ENCODE results near the gene CDX1. TPM values are rescaled to one million over a fixed set of nuclear protein-coding genes. Genes with fewer than 3 reads are reported as not detected.

CDX1 gene
- total RNA-seq, 1 experiment from 2014 or later: not detected

DNA sequence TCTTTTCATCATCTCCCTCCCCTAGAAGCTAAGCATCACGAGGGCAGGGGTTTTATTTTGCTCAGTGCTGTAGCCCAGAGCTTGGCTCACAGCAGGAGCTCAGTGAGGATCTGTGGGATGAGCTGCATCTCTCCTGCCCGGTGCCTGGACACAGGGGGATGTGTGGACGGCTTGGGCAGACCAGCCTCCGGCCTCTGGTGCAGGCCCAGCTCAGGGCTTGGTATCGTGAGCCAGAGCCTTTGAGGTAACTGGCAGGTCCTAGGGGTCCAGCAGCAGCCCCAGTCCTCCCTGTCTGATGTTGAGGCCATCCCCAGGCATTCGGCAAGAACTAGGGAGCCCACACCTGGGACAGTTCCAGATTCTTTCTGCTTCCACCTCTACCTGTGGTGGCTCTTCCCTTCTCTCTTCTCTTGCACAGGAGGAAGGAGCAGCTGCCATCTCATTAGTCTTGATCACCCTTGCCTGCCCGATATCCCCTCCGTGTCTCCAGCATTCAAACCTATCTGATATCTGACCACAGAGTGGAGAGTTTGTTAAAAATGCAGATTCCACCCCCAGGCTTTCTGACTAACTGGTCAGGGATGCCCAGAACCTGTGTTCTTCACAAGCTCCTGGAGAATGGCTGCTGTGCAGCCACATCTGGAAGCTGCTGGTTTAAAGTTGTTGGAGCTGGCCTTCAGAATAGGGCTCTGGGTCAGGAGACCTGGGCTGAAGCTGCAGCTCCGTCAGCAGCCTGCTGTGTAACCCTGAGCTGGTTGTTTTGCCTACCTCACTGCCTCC is 15.4 kb downstream of the CDX1 start:
- Mint-ChIP-seq H3K4me1 (ENCODE audit: insufficient read depth, unreplicated experiment) (peaks cover 13% of the 10 kb centered on the region), H3K27ac (ENCODE audit: low read depth, unreplicated experiment) (no peak overlapping the region), H3K27me3 (ENCODE audit: insufficient read depth, unreplicated experiment) (peaks cover 6% of the 10 kb centered on the region)

GRCh38 chr5:150182774-150183173 is 16.2 kb downstream of the CDX1 start:
- ChIA-PET CTCF (no interaction called here), POLR2A (interaction anchor here (0.7 to 0.9 kb wide), 2 partner anchors 17 to 98 kb away, joined by 3 to 4 read pairs; no protein-coding TSS in a partner anchor)
- BruUV-seq (replicated peaks): no TSS peak
- Mint-ChIP-seq H3K27me3 (ENCODE audit: insufficient read depth, unreplicated experiment) (peaks cover 15% of the 10 kb centered on the region), H3K36me3 (ENCODE audit: insufficient read depth, unreplicated experiment) (no peaks in the 10 kb centered on the region), H3K27ac (ENCODE audit: low read depth, unreplicated experiment) (no peak overlapping the region), H3K4me1 (ENCODE audit: insufficient read depth, unreplicated experiment) (peaks cover 13% of the 10 kb centered on the region), H3K4me3 (ENCODE audit: unreplicated experiment) (no peak overlapping the region), H3K9me3 (ENCODE audit: unreplicated experiment) (no peaks in the 10 kb centered on the region)
- TF ChIP-seq CTCF (IDR thresholded peaks at IDR 0.05; ENCODE audit: unreplicated experiment): no peak
- intact Hi-C loops (cut with micrococcal nuclease): no loop called here
- no peak for DNase-seq (ENCODE audit: unreplicated experiment)

More for the DNA sequence above, 15.4 kb downstream of the CDX1 start:
- H3K4me3 Mint-ChIP-seq (ENCODE audit: unreplicated experiment): no peak overlapping the region
- H3K36me3 Mint-ChIP-seq (ENCODE audit: insufficient read depth, unreplicated experiment): no peaks in the 10 kb centered on the region
- BruUV-seq (replicated peaks): no TSS peak
- POLR2A ChIA-PET: interaction anchor here (0.6 to 0.9 kb wide), 4 partner anchors 16 to 1402 kb away, joined by 3 to 4 read pairs (median 3); no protein-coding TSS in a partner anchor
- CTCF ChIA-PET: interaction anchor here (0.6 to 0.7 kb wide), 2 partner anchors 19 to 29 kb away, joined by 3 read pairs; no protein-coding TSS in a partner anchor
- no peak for DNase-seq (ENCODE audit: unreplicated experiment)
- TF ChIP-seq CTCF (IDR thresholded peaks at IDR 0.05; ENCODE audit: unreplicated experiment): no peak
- intact Hi-C loops (cut with micrococcal nuclease): no loop called here
- H3K9me3 Mint-ChIP-seq (ENCODE audit: unreplicated experiment): no peaks in the 10 kb centered on the region

DNA sequence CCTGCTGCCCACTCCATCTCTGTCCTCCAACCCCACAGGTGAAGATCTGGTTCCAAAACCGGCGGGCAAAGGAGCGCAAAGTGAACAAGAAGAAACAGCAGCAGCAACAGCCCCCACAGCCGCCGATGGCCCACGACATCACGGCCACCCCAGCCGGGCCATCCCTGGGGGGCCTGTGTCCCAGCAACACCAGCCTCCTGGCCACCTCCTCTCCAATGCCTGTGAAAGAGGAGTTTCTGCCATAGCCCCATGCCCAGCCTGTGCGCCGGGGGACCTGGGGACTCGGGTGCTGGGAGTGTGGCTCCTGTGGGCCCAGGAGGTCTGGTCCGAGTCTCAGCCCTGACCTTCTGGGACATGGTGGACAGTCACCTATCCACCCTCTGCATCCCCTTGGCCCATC is 16.9 kb downstream of the CDX1 start:
- Mint-ChIP-seq H3K27me3 (ENCODE audit: insufficient read depth, unreplicated experiment) (peaks cover 20% of the 10 kb centered on the region), H3K36me3 (ENCODE audit: insufficient read depth, unreplicated experiment) (no peaks in the 10 kb centered on the region), H3K9me3 (ENCODE audit: unreplicated experiment) (no peaks in the 10 kb centered on the region), H3K4me1 (ENCODE audit: insufficient read depth, unreplicated experiment) (peaks cover 13% of the 10 kb centered on the region), H3K27ac (ENCODE audit: low read depth, unreplicated experiment) (no peak overlapping the region), H3K4me3 (ENCODE audit: unreplicated experiment) (no peak overlapping the region)
- no peak for DNase-seq (ENCODE audit: unreplicated experiment)
- ChIA-PET POLR2A (interaction anchor here (0.6 kb wide), 2 partner anchors 9 to 1554 kb away, joined by 3 read pairs; no protein-coding TSS in a partner anchor), CTCF (interaction anchor here (1.0 kb wide), 1 partner anchor 21 kb away, joined by 3 read pairs; no protein-coding TSS in a partner anchor)
- BruUV-seq (replicated peaks): no TSS peak
- intact Hi-C loops (cut with micrococcal nuclease): no loop called here
- no peak for TF ChIP-seq CTCF (IDR thresholded peaks at IDR 0.05; ENCODE audit: unreplicated experiment)

- no TSS peak for BruUV-seq (replicated peaks)
- Mint-ChIP-seq H3K36me3 (ENCODE audit: insufficient read depth, unreplicated experiment) (no peaks in the 10 kb centered on the region), H3K27ac (ENCODE audit: low read depth, unreplicated experiment) (no peak overlapping the region), H3K27me3 (ENCODE audit: insufficient read depth, unreplicated experiment) (peaks cover 20% of the 10 kb centered on the region), H3K9me3 (ENCODE audit: unreplicated experiment) (no peaks in the 10 kb centered on the region), H3K4me1 (ENCODE audit: insufficient read depth, unreplicated experiment) (peaks cover 13% of the 10 kb centered on the region), H3K4me3 (ENCODE audit: unreplicated experiment) (no peak overlapping the region)
- POLR2A ChIA-PET: interaction anchor here (0.6 kb wide), 1 partner anchor 10 kb away, joined by 3 read pairs; no protein-coding TSS in a partner anchor
- CTCF ChIA-PET: interaction anchor here (1.0 kb wide), 1 partner anchor 22 kb away, joined by 3 read pairs; no protein-coding TSS in a partner anchor
- DNase-seq (ENCODE audit: unreplicated experiment): no peak
- no peak for TF ChIP-seq CTCF (IDR thresholded peaks at IDR 0.05; ENCODE audit: unreplicated experiment)
- intact Hi-C loops (cut with micrococcal nuclease): no loop called here
Measured at GRCh38 chr5:150184006-150184405, 17.4 kb downstream of the CDX1 start.

Data from MCF 10A (cell line).